ENCODE measurements around the gene CACNA1F. TPM values are rescaled to one million over a fixed set of nuclear protein-coding genes. Genes with fewer than 3 reads are reported as not detected.

Gene CACNA1F
- total and polyA plus RNA-seq, 9 of the 15 experiments (the other 6 are each of a cell fraction or from before 2014, with no cell fraction given) = under 0.01 to 0.41 (median 0.03) TPM; not detected in 3

DNA sequence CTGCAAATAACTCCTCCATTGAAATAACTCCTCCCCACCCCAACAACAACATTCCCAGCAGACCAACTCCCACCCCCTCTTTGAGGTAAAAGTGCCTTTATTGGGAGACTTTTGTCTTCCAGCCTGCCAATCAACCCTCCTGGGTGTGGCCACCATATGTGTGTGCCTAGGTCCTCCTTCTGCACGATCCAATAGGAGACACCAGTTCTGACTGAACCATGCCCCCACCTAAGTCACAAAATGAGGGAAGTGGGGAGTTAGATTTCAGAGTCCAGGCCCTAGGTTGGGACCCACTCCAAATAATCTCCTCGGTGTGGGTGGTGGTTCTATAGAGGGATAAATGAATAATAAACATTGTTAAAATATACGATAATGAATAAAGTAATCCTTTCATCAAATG is 58.4 kb downstream of the CACNA1F start:
- intact Hi-C loops (cut with micrococcal nuclease) (loop anchor here (2.0 to 10.0 kb wide), 4 partner anchors 52 to 370 kb away; partner anchors contain the start of genes GPKOW, HDAC6, OTUD5 and TFE3), in situ Hi-C loops (cut with MboI) (no loop called here)
- WGBS (ENCODE audit: insufficient coverage, low coverage, missing lambda C conversion rate) = 33% methylated on average over 3 of the region's 3 CpGs
- Histone ChIP-seq H3K9ac (ENCODE audit: insufficient read depth in 1 of 2, low read depth in 2 of 2, low read length in 2 of 2) (peak overlapping the region in 1 of 2 experiments; percentile 30; a peak in 1 of 4 replicates), H3K4me3 (no peak overlapping the region), H3K27ac (ENCODE audit: extremely low read depth, low read depth, low read length) (peak overlapping the region; percentile 55; the same call in 1 of the 3 replicates), H2AFZ (ENCODE audit: low read depth, low read length) (no peak overlapping the region), H4K20me1 (replicated peaks; ENCODE audit: control insufficient read depth, insufficient read depth, low read length) (no peaks in the 10 kb centered on the region; the same call in 1 of the 2 replicates), H3K4me1 (replicated peaks in 1 of 2; ENCODE audit: control insufficient read depth in 2 of 2, insufficient read depth in 2 of 2, low read length in 2 of 2) (peaks cover 33 to 62% of the 10 kb centered on the region in 2 experiments), H3K9me1 (ENCODE audit: control insufficient read depth, insufficient read depth, low read length) (peaks cover 3% of the 10 kb centered on the region), H3K79me2 (ENCODE audit: control insufficient read depth, insufficient read depth, low read length) (peaks cover 30% of the 10 kb centered on the region), H3K36me3 (ENCODE audit: control insufficient read depth, insufficient read depth, low read length) (peaks cover 68% of the 10 kb centered on the region; the same call in 2 of the 3 replicates), H3K27me3 (ENCODE audit: control insufficient read depth in 2 of 2, insufficient read depth in 2 of 2, low read length in 2 of 2) (no peaks in the 10 kb centered on the region), H3K9me3 (replicated peaks; ENCODE audit: control insufficient read depth, insufficient read depth, low read depth, low read length) (no peaks in the 10 kb centered on the region), H3K4me2 (ENCODE audit: insufficient read depth, low read length) (peak overlapping the region; percentile 63)
- FAIRE-seq = peak; percentile 89
- TF ChIP-seq ZNF445 (CRISPR knock-in tag; IDR thresholded peaks at IDR 0.05; ENCODE audit: low read depth) (no peak), KDM1A (IDR thresholded peaks at IDR 0.05) (no peak), MEIS2 (IDR thresholded peaks at IDR 0.05; ENCODE audit: partially characterized antibody) (peak; percentile 2), POLR2A (conservative IDR thresholded peaks at IDR 0.05) (peak; percentile 12; the same call in 1 of the 2 replicates), SPI1 (IDR thresholded peaks at IDR 0.05; ENCODE audit: borderline replicate concordance, low read depth, low read length) (peak; percentile 69; the same call in 1 of the 2 replicates), PKNOX1 (IDR thresholded peaks at IDR 0.05) (peak; percentile 98), PBX2 (CRISPR knock-in tag; IDR thresholded peaks at IDR 0.05; ENCODE audit: low read depth) (peak; percentile 63), PBX2 (tag; conservative IDR thresholded peaks at IDR 0.05; ENCODE audit: low read depth) (peak; percentile 79)
- TF ChIP-seq, protein P1, sequence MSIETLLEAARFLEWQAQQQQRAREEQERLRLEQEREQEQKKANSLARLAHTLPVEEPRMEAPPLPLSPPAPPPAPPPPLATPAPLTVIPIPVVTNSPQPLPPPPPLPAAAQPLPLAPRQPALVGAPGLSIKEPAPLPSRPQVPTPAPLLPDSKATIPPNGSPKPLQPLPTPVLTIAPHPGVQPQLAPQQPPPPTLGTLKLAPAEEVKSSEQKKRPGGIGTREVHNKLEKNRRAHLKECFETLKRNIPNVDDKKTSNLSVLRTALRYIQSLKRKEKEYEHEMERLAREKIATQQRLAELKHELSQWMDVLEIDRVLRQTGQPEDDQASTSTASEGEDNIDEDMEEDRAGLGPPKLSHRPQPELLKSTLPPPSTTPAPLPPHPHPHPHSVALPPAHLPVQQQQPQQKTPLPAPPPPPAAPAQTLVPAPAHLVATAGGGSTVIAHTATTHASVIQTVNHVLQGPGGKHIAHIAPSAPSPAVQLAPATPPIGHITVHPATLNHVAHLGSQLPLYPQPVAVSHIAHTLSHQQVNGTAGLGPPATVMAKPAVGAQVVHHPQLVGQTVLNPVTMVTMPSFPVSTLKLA (conservative IDR thresholded peaks at IDR 0.05) = 0 out of 4 replicates have a peak, but pooled peaks of 1 of the 2 experiments have one; percentile 10
- DNase-seq (ENCODE audit: extremely low read depth in 1 of 4, low spot score in 3 of 4) = peak in 2 of 4 experiments; percentile 41 to 73
- no TSS peak for BruUV-seq (replicated peaks)
- ChIA-PET CTCF (ENCODE audit: low intra/inter-chr PET ratio) (no interaction called here), POLR2A (interaction anchor here (0.7 kb wide), 2 partner anchors 23 to 201 kb away, joined by 3 to 5 read pairs; no protein-coding TSS in a partner anchor)
- peak; percentile 58 for ATAC-seq
